H1 (cell line): ENCODE results near the gene HIBADH.

ENCODE experiments used
- GABPA ChIP-seq: IDR thresholded peaks from 2 replicates; pipeline ENCODE4 v1.6.1; 2011; ENCODE audit warnings: mild to moderate bottlenecking, low read length, moderate library complexity, borderline replicate concordance; ENCODE audit not compliant: insufficient read depth
- JUN ChIP-seq: IDR thresholded peaks from 2 replicates; pipeline ENCODE4 v1.6.1; 2011; ENCODE audit warnings: low read depth, mild to moderate bottlenecking, improper control_type of control experiment, low read length
- SRF ChIP-seq: IDR thresholded peaks from 2 replicates; pipeline ENCODE4 v1.6.1; 2011; ENCODE audit warnings: mild to moderate bottlenecking, low read depth, low read length, moderate library complexity
- USF2 ChIP-seq: IDR thresholded peaks from 2 replicates; pipeline ENCODE4 v1.6.1; 2011; ENCODE audit warnings: low read length, improper control_type of control experiment
- TF ChIP-seq, protein P1 (sequence below), 3 experiments: IDR thresholded peaks; 1 replicate in 2 of 3; 2 replicates in 1 of 3; pipeline versions ENCODE4 v1.5.1 to v1.6.1; 2011; ENCODE audit warnings: low read length in 3 of 3, mild to moderate bottlenecking in 3 of 3, inconsistent platforms in 2 of 3, low read depth in 1 of 3, moderate library complexity in 1 of 3; ENCODE audit not compliant: insufficient read depth in 1 of 3; ENCODE audit errors: control extremely low read depth in 1 of 3

DNA sequence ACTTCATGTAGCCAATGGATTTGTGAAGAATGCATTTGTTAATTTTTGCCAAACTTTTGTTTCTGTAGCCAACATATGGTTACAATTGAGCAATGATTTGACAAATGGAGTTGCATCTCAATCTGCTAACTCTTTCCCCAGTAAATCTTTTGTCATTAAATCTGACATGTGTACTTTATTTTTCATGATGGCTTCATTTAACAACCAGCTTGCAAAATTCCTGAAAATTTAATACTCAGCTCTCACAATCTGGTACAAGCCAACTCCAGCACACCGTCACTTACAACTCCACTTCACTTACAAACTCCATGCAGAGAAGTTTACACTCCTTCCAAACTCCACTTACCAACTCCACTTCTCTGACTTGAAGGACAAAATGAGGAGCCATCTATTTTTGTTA is 26.5 kb upstream of the HIBADH start:
- TF ChIP-seq JUN (no peak), GABPA (no peak), SRF (no peak), USF2 (no peak)
- TF ChIP-seq, protein P1, sequence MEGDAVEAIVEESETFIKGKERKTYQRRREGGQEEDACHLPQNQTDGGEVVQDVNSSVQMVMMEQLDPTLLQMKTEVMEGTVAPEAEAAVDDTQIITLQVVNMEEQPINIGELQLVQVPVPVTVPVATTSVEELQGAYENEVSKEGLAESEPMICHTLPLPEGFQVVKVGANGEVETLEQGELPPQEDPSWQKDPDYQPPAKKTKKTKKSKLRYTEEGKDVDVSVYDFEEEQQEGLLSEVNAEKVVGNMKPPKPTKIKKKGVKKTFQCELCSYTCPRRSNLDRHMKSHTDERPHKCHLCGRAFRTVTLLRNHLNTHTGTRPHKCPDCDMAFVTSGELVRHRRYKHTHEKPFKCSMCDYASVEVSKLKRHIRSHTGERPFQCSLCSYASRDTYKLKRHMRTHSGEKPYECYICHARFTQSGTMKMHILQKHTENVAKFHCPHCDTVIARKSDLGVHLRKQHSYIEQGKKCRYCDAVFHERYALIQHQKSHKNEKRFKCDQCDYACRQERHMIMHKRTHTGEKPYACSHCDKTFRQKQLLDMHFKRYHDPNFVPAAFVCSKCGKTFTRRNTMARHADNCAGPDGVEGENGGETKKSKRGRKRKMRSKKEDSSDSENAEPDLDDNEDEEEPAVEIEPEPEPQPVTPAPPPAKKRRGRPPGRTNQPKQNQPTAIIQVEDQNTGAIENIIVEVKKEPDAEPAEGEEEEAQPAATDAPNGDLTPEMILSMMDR (IDR thresholded peaks at IDR 0.05; ENCODE audit: control extremely low read depth in 1 of 3, insufficient read depth in 1 of 3, low read depth in 1 of 3, low read length in 3 of 3) = no peak
